ENCODE results near the gene VWA8.
A peak's percentile ranks its signal among the peaks of the same experiment; 100 is the strongest.
"Not testable (repeated sequence)": the region's sequence is repeated elsewhere in the genome, so short reads cannot be mapped to it uniquely, and the experiment has no call there.

Gene VWA8

GRCh38 chr13:41577436-41577835, 383.5 kb downstream of the VWA8 start:
- DNase-seq, result no peak

DNA sequence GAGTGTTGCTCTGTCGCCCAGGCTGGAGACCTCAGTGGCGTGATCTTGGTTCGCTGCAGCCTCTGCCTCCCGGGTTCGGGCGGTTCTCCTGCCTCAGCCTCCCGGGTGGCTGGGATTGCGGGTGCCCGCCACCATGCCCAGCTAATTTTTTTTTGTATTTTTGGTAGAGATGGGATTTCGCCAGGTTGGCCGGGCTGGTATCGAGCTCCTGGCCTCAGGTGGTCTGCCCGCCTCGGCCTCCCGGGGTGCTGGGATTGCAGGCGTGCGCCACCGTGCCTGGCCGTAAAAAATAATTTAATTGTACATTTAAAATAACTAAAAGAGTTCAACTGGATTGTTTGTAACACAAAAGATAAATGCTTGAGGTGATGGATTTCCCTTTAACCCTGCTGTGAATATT, 387.3 kb downstream of the VWA8 start:
- DNase-seq, result not testable (repeated sequence)

DNA sequence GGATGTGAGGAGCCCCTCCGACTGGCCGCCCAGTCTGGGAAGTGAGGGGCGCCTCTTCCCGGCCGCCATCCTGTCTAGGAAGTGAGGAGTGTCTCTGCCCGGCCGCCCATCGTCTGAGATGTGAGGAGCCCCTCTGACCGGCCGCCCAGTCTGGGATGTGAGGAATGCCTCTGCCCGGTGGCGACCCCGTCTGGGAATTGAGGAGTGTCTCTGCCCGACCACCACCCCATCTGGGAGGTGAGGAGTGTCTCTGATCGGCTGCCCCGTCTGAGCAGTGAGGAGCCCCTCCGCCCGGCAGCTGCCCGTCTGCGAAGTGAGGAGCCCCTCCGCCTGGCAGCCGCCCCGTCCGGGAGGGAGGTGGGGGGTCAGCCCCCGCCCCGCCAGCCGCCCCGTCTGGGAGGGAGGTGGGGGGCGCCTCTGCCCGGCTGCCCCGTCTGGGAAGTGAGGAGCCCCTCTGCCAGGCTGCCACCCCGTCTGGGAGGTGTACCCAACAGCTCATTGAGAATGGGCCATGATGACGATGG, 389.0 kb downstream of the VWA8 start:
- DNase-seq, result not testable (repeated sequence)

- DNase-seq, result peak in 1 of 2 experiments; percentile 23
These were observed 391.9 kb downstream of the VWA8 start for GRCh38 chr13:41568972-41569351.

- no peak for DNase-seq
These were observed 392.6 kb downstream of the VWA8 start for GRCh38 chr13:41568143-41568971.

GRCh38 chr13:41567363-41567762, 393.5 kb downstream of the VWA8 start:
- DNase-seq, result no peak

DNA sequence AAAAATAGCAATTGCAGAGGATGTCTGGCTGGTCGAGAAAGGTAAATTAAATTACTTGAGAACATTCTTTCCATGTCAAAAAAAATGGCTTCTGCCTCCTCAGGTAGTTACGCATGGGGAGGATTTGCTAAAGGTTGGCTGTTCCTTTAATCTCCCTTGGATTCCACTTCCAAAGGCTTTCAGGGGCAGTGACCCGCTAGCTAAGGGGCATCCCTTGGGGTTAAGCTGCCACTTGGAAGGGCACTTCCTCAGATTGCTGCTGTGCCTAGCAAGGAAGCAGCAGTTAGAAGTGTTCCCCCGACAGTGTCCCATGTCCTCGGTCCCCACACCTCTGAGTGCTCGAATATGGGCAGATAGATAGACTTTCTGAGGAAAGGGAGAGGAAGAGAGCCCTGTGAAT, 395.1 kb downstream of the VWA8 start:
- no peak for DNase-seq

- DNase-seq, result no peak
These were observed 395.7 kb downstream of the VWA8 start for GRCh38 chr13:41565216-41565615.

DNA sequence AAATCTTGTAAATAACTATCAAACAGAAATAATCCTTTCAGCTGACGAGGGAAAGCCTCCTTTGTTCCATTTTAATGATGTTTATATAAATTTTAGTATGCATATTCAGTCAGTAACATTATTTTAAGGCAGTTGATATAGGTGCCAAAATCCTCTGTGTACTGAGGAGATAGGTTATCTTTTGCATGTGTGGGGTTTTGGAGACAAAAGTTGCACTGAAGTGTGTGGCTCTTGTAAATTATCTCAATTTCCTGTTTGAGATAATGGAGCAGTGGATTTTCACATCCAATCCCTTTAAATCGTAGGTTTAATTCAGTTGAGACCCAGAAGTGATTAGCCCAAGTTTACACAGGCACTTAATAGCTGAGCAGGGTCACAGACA, 396.9 kb downstream of the VWA8 start:
- DNase-seq, result no peak

DNA sequence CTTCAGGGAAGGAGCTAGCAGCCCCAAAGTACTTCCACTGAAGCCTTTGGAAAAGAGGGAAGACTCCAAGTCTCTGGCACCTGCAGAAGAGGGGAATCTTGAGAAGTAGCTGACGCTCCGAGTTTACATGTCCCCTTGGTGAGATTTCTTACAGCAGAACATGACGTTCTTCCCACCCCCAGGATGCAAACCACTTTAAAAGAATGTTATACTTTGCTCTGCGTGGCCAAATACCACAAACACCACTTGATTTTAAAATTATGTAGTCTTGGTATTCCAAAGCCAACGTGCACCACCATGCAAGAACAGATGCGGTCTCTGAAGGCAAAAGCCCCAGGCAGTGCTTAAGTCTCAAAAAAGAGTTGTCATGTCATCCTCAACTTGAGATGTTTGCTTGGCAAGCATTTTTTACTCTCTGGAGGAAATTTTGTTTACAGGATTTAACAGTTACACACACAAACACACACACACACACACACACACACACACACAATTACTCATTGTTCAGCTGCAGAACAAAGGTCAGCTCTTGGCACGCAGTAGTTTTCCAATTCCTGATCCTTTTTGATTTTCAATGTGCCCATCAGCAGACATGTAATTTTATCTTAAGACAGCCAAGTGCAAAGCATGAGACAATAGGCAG, 397.4 kb downstream of the VWA8 start:
- no peak for DNase-seq

- DNase-seq, result no peak
These were observed 398.2 kb downstream of the VWA8 start for GRCh38 chr13:41562541-41563178.

GRCh38 chr13:41562083-41562482, 398.8 kb downstream of the VWA8 start:
- no peak for DNase-seq

DNA sequence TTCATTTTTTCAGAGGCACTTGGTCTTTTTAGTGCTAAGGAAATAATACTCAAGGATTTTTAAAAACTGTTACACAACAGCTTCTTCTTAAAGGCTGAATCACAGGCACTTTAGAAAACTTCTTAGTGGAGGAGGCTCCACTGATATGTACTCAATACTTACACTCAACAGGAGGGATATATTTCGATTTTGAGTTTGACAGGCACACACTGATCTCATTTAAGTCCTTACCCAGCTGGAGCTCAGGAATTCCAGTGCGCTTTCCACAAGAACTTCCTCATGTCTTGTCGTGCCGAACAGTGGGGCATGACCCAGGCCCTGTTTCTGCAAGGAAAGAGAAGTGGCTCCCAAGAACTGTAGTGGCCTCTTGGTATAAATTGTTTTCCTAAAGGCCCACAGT, 399.7 kb downstream of the VWA8 start:
- no peak for DNase-seq

GRCh38 chr13:41558781-41559560, 401.9 kb downstream of the VWA8 start:
- no peak for DNase-seq

- no peak for DNase-seq
These were observed 403.2 kb downstream of the VWA8 start for GRCh38 chr13:41557719-41558118.

DNA sequence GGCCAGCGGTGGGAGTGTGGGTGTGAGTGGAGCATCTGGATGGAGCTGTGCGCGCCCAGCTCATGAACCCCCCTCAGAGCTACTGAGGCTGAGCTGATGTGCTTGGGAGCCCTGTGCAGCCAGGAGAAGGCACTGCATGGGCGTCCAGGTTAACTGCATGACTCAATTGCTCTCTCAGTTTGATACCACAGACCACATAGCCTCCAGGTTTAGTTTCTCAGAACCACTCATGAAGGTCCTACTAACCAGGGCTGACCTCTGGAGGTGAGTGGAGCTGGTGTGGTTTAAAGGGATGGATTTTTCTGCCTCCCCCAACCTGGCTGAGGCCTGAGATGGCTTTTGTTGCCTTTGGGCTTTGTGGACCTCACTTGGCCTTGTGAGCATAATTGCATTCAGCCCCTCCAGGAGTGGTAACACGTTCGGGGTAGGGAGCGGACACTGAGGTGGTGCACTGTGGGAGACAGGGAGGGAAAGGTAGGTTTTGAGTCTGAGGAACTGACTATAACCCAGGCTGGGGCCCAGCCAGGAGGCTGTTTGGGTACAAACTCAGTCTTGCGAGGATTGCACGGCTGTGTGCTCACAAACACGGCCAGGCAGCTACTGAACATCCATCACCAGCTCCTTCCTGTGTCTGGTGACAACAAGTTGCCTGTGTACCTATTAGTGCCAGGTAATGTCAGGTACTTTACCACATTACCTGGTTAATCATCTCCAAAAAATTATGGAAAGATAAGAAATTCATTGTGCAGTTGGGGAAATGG, 406.1 kb downstream of the VWA8 start:
- no peak for DNase-seq

DNA sequence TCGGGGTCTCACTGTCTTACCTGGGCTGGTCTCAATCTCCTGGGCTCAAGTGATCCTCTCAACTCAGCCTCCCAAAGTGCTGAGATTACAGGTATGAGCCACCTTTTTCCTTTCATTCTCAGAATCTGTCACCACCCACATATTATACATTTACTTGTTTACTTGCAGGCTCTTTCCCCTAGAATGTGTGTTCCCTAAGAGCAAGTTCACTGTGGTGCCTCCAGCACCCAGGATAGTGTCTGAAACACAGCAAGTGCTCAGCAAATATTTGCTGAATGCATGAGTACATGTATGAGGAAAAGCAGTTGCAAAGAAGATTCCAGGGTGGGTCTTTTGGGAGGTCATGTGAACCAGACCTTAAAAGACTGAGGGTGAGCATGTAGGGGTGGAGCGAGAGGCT, 406.7 kb downstream of the VWA8 start:
- DNase-seq, result no peak

DNA sequence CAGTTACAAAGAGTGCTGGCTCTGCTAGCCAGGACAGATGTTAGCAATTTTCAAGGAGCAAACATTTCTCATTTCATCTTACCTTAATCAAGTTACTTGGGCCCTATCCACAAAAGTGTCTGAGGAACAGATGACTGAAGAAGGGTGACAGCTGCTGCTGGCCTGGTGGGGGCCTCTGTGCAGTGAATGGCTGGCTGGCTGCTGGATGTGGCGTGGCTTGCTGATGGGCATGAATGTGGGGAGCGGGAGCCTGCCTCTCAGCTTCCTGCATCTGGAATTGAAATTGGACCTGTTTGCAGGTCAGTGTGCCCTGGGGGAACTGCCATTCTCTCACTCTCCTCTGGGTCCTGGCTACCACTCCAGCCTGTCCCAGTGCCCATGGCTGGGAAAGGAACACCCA, 408.9 kb downstream of the VWA8 start:
- DNase-seq, result no peak

GRCh38 chr13:41550276-41550675, 410.6 kb downstream of the VWA8 start:
- no peak for DNase-seq

GRCh38 chr13:41549491-41549890, 411.4 kb downstream of the VWA8 start:
- no peak for DNase-seq

GRCh38 chr13:41548910-41549309, 412.0 kb downstream of the VWA8 start:
- DNase-seq, result no peak

- no peak for DNase-seq
These were observed 412.9 kb downstream of the VWA8 start for GRCh38 chr13:41548031-41548430.
